Activated CD4-positive, alpha-beta T cell treated with anti-CD3 and anti-CD28 coated beads for 48 hours (primary cell): ENCODE measurements around the gene NODAL.
"Not testable (repeated sequence)": the region's sequence is repeated elsewhere in the genome, so short reads cannot be mapped to it uniquely, and the experiment has no call there.

ENCODE experiments used
- DNase-seq: peaks from one replicate; pipeline ENCODE4 v3.0.0-alpha.2; 2020

Gene NODAL

GRCh38 chr10:70441161-70441894 lies at the start of gene NODAL:
Gene NODAL, minus strand, starts transcription at chr10:70441681. Its CDS starts 14 bp downstream, at chr10:70441667.
- DNase-seq = peak; percentile 16

GRCh38 chr10:70490142-70490541 lies 48.7 kb upstream of the NODAL start:
- no peak for DNase-seq

DNA sequence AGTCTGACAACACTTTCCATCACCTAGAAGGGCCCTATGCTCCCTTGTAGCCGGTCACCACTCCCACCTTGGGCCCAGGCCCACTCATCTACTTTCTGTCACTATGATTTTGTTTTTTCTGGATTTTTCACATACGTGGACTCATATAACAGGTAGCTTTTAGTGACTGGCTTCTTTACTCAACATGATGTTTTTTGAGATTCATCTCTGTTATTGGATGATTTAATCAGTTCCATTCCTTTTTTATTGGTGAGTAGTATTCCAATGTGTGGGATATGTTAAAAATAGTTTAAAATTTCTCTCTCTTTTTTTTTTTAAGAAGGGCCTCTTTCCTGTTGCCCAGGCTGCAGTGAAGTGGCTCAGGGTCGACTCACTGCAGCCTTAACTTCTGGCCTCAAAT lies 46.3 kb upstream of the NODAL start:
- no peak for DNase-seq

- not testable (repeated sequence) for DNase-seq
Measured at GRCh38 chr10:70483872-70484271, 42.4 kb upstream of the NODAL start.

GRCh38 chr10:70482982-70483760 lies 41.7 kb upstream of the NODAL start:
- no peak for DNase-seq

DNA sequence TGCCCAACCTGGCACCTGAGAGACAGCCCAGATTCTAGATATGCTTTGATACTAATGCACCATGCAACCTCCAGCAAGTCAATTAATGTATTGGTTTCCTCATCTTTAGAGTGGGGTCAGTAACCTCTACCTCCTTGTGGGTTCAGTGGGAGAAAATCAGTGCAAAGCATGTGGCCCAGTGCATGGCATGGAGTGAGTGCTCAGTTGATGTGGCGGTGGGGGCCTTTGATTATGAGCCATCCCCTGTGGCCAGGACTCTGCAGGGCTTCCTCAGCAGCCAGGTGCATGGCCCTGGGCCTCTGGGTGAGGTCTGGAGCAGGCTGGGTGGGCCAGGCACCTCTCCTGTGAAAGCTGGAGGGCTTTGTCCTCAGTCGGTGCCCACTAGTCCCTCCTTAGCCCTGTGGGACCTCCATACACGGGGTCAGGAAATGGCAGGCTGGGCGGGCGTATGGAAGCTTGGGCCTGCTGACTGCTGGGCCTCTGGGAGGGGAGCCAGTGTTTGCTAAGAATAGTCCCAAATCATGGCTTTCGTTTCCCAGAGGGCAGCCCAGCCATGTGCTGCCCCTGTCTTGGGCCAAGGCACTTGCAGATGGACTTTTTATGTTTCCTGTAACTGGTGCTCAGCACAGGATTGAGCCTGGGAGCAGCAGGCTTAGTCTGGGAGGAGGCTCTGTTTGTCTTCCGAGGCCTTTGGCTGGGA lies 40.5 kb upstream of the NODAL start:
- no peak for DNase-seq

DNA sequence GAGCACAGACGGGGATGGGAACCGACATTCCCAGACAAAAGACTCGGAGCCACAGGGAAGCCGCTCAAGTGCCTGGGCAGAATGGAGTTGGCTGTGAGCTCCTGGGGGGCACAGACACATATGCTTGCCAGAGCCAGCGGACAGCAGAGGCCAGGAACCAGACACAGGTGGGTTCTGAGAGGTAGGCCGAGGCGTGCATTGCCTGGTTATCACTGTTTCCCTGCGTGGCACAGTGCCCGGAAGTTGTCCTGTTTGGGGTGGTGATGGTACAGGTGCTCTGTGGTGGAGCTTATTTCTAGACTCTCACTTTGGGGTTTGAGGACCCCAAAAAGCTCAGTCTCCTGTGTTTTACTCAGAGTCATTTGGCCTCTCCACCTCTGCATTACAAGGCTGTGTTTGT lies 39.6 kb upstream of the NODAL start:
- no peak for DNase-seq

- DNase-seq = peak; percentile 34
Measured at GRCh38 chr10:70480239-70480861, 38.9 kb upstream of the NODAL start.

GRCh38 chr10:70479626-70480238 lies 38.3 kb upstream of the NODAL start:
- no peak for DNase-seq

GRCh38 chr10:70479165-70479581 lies 37.7 kb upstream of the NODAL start:
- DNase-seq = no peak

- DNase-seq = peak; percentile 66
Measured at GRCh38 chr10:70478191-70479164, 37.0 kb upstream of the NODAL start, which contains the start of gene PALD1. Gene PALD1, plus strand, starts transcription at chr10:70478767. Its CDS starts 47,185 bp downstream, at chr10:70525952.

DNA sequence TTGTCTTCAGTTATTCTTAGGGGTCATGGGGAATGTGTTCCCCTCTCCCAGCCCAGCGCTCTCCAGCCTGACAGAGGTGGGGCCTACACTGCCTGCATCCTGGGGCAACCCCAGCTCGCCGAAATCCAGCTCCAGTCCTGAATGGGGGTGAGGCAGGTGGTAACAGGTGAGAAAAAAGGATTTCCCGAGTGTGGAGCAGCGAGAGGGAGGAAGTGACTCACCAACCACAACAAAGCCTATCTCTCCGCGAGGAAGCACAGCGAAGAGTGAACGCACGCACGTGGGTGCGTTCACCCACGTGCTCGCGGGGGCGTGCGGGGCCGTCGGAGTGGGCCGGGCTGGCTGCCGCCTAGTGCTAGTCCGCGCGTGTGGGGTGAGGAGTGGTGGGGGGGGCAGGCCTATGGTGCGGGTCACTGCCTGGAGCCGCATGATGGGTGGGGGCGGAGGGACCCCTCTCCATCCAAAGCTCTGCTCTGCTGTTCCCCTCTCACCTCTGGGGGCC lies 36.2 kb upstream of the NODAL start:
- DNase-seq = peak; percentile 81

- DNase-seq = peak; percentile 24
Measured at GRCh38 chr10:70476249-70477035, 35.0 kb upstream of the NODAL start.

GRCh38 chr10:70475661-70476060 lies 34.2 kb upstream of the NODAL start:
- peak; percentile 39 for DNase-seq

DNA sequence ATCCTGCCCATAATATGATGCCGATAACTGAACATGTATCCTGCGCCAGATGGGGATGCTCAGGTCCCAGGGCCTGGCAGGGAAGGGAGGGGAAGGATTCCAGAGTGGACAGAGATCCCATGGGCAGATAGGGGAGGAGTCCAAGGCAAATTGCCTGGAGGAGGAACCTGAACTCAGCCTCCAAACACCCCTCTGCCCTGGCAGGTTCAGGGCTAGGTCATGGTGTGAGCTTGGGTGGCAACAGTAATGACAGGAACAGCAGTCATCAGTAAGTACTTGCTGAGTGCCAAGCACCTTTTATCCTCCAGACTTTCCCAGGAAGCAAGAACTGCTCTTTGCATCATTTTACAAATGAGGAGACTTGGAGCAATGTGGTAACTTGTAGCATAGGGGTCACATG lies 33.3 kb upstream of the NODAL start:
- no peak for DNase-seq

DNA sequence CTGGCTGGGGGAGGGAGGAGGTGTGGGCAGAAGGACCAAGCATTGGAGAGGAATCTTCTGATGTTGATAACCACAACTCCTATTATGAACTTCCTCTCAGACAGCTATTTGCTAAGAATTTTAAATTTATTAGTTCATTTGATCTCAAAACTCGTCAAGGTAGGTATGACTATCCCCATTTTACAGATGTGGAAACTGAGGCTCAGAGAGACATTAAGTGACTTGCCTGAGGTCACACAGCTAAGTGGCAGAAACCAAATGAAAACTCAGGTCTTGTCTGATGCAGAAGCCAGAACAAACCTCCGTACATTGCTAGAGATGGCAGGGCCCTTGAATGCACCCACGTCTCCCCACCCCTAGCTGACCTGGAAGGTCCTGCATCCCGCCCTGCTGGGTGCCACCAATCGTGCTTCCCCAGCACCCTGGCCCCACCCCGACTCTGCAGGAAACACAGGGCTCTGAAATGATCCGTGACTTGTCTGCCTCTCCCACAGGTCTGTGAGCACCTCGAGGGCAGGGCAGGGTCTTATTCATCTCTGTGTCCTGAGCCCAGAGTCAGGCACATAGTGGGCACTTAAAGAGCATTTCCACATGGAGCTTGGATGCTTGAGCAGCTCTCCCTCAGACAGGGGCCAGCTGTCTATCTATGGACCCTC lies 31.4 kb upstream of the NODAL start:
- DNase-seq = no peak

DNA sequence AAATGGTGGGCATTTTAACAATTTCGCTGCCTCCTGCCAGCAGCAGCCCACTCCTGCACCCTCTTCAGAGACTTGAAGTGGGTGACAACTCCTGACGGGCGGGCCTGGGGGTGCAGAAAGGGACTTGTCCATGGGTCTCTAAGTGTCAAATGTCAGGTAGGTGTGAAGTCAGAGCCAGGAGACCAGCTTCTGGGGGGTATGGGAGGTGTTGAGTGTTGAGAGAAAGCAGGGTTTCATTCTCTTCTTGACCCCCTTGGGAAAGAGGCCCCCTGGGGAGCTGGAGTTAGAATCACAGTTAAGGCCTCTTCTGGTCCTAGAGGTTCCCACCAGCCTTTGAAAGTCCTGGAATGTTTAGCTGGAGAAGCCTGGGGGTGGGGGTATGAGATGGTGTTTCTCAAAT lies 25.5 kb upstream of the NODAL start:
- no peak for DNase-seq

DNA sequence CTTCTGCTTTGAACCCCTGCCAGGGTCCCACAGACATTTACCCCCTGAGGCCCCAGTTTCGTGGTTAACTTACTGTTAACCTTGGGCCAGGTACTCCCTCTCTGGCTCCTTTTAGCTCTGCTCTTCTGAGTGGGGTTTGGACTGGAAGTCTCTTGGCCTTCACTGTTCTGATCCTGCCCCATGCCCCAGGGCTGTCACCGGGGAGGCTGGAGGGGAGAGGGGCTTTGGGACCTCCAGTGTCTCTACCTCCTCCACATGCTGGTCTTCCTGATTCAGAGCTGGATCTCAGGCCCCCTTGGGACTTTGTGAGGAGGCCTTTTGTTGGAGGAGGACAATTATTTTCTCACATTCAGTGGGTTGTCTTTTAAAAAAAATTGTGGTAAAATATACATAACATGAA lies 24.4 kb upstream of the NODAL start:
- DNase-seq = no peak

DNA sequence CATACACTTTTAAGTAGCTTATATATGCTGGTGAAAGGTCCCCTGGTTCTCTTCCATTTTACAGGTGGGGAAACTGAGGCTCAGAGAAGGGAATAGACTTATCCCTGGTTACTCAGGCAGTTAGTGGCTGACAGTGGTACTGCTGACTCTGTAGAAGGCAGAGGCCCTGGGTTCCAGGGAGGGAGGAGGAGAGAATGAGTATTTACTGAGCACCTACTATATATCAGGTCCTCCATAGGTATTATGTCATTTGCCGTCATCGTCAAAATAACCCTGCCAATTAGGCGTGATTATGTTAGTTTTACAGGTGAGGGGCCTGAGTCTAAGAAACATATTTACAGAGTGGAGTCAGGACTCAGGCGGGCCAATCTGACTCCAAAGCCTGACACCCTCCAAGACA lies 23.8 kb upstream of the NODAL start:
- no peak for DNase-seq
